ENCODE measurements around the gene USP33.

DNA sequence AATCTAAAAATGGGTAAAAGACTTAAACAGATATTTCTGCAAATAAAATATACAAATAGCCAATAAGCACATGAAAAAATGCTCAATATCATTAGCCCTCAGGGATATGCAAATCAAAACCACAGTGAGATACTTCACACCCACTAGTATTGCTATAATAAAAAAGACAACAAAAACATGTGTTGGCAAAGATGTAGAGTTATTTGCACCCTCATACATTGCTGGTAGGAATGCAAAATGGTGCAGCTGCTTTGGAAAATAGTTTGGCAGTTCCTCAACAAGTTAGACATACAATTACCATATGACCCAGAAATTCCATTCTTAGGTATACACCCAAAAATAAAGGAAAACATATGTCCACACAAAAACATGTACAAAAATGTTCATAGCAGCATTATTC is 107.4 kb downstream of the USP33 start:
- TF ChIP-seq, protein P1, sequence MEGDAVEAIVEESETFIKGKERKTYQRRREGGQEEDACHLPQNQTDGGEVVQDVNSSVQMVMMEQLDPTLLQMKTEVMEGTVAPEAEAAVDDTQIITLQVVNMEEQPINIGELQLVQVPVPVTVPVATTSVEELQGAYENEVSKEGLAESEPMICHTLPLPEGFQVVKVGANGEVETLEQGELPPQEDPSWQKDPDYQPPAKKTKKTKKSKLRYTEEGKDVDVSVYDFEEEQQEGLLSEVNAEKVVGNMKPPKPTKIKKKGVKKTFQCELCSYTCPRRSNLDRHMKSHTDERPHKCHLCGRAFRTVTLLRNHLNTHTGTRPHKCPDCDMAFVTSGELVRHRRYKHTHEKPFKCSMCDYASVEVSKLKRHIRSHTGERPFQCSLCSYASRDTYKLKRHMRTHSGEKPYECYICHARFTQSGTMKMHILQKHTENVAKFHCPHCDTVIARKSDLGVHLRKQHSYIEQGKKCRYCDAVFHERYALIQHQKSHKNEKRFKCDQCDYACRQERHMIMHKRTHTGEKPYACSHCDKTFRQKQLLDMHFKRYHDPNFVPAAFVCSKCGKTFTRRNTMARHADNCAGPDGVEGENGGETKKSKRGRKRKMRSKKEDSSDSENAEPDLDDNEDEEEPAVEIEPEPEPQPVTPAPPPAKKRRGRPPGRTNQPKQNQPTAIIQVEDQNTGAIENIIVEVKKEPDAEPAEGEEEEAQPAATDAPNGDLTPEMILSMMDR (IDR thresholded peaks at IDR 0.05), result no peak
- no peak for TF ChIP-seq POLR2A (IDR thresholded peaks at IDR 0.05)
- no peak for TF ChIP-seq EP300 (IDR thresholded peaks at IDR 0.05)

All from ovary (tissue), 3 donors.